K562 (cell line): ENCODE data around the gene TXNRD1. TPM values are rescaled to one million over a fixed set of nuclear protein-coding genes. Genes with fewer than 3 reads are reported as not detected.
A peak's percentile ranks its signal among the peaks of the same experiment; 100 is the strongest.

Experiments used
- FOXK1 ChIP-seq: sonication (generic); formaldehyde crosslinking; IDR thresholded peaks from 2 replicates; pipeline ENCODE4 v1.8.0; 2022; ENCODE audit warnings: missing genetic modification reagents, mild to moderate bottlenecking, borderline replicate concordance
- MYBL2 ChIP-seq, 2 experiments: fragments of 450-650 bp in 1 of 2; sonication (generic) in 1 of 2; formaldehyde crosslinking in 1 of 2; IDR thresholded peaks; 2 replicates each; pipeline versions ENCODE4 v1.6.1 to v1.8.1; 2017 to 2022; ENCODE audit warnings: borderline replicate concordance in 1 of 2, inconsistent platforms in 1 of 2, low read depth in 1 of 2, mild to moderate bottlenecking in 1 of 2, missing genetic modification reagents in 1 of 2, moderate library complexity in 1 of 2
- SMC3 ChIP-seq: conservative IDR thresholded peaks from 2 replicates; pipeline ENCODE4 v1.6.1; 2011; ENCODE audit warnings: low read depth, low read length, improper control_type of control experiment; ENCODE audit not compliant: insufficient read depth
- STAG1 ChIP-seq: sonication (generic); formaldehyde crosslinking; IDR thresholded peaks from 2 replicates; pipeline ENCODE4 v1.5.0; 2020; ENCODE audit warnings: missing genetic modification reagents, borderline replicate concordance
- ZBTB7A ChIP-seq: IDR thresholded peaks from 2 replicates; pipeline ENCODE4 v1.6.1; 2011; ENCODE audit warnings: low read depth, mild to moderate bottlenecking, low read length, moderate library complexity, borderline replicate concordance; ENCODE audit not compliant: control insufficient read depth
- polyA plus RNA-seq, 8 experiments: library from polyadenylated mRNA; depleted of rRNA in 4 of 8; stranded (reverse) in 5 of 8; unstranded in 3 of 8; fragments of >200 nt; fragmentation: Nextera tagmentation in 2 of 8; fragmentation: Illumina TruSeq in 1 of 8; extraction: Ambion mirVana in 2 of 8; extraction: Trizol in 1 of 8; gene quantifications; 2 replicates each; pipeline versions ENCODE4 v1.2.1 to v1.2.3, GENCODE V29; 2011 to 2014; ENCODE audit warnings: inconsistent platforms in 1 of 8, missing spikeins in 1 of 8
- total RNA-seq, 7 experiments: library from RNA; depleted of rRNA in 6 of 7; stranded (reverse); fragments of >200 nt in 6 of 7; fragmentation: Illumina TruSeq in 2 of 7; extraction: Trizol in 2 of 7; gene quantifications; 2 replicates each; pipeline versions ENCODE4 v1.2.1 to v1.2.3, GENCODE V29; 2011 to 2021; ENCODE audit warnings: low replicate concordance in 1 of 7
- TF ChIP-seq, protein P1 (sequence below): sonication (generic); IDR thresholded peaks from 2 replicates; pipeline ENCODE4 v1.6.1; 2016
- TF ChIP-seq, protein P2 (sequence below), 2 experiments: fragments of 450-650 bp; formaldehyde crosslinking in 1 of 2; IDR thresholded peaks; 2 replicates each; pipeline versions ENCODE4 v1.4.0 to v1.6.1; 2014 to 2020; ENCODE audit warnings: mild to moderate bottlenecking in 2 of 2, borderline replicate concordance in 1 of 2, low read depth in 1 of 2
- TF ChIP-seq, protein P3 (sequence below), 2 experiments: fragments of 450-650 bp in 1 of 2; sonication (generic) in 1 of 2; formaldehyde crosslinking in 1 of 2; IDR thresholded peaks in 1 of 2; conservative IDR thresholded peaks in 1 of 2; 2 replicates each; pipeline versions ENCODE4 v1.6.1 to v1.8.1; 2016 to 2023; ENCODE audit warnings: mild to moderate bottlenecking in 2 of 2, moderate library complexity in 2 of 2, inconsistent platforms in 1 of 2, missing genetic modification reagents in 1 of 2
- TF ChIP-seq, protein P4 (sequence below): sonication (generic); formaldehyde crosslinking; IDR thresholded peaks from 2 replicates; pipeline ENCODE4 v1.8.0; 2022; ENCODE audit warnings: missing genetic modification reagents, mild to moderate bottlenecking, moderate library complexity, borderline replicate concordance

Gene TXNRD1
- total and polyA plus RNA-seq, 9 of the 15 experiments (the other 6 are each of a cell fraction or from before 2014, with no cell fraction given) = 107 to 189 (median 146) TPM

GRCh38 chr12:104201238-104202001, 14.2 kb upstream of the TXNRD1 start (continued):
- TF ChIP-seq FOXK1 (CRISPR knock-in tag) = no peak
- peak; percentile 93 for TF ChIP-seq STAG1
- peak; percentile 82 for TF ChIP-seq SMC3
- TF ChIP-seq, protein P1, sequence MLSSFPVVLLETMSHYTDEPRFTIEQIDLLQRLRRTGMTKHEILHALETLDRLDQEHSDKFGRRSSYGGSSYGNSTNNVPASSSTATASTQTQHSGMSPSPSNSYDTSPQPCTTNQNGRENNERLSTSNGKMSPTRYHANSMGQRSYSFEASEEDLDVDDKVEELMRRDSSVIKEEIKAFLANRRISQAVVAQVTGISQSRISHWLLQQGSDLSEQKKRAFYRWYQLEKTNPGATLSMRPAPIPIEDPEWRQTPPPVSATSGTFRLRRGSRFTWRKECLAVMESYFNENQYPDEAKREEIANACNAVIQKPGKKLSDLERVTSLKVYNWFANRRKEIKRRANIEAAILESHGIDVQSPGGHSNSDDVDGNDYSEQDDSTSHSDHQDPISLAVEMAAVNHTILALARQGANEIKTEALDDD = no peak
- TF ChIP-seq, protein P2, sequence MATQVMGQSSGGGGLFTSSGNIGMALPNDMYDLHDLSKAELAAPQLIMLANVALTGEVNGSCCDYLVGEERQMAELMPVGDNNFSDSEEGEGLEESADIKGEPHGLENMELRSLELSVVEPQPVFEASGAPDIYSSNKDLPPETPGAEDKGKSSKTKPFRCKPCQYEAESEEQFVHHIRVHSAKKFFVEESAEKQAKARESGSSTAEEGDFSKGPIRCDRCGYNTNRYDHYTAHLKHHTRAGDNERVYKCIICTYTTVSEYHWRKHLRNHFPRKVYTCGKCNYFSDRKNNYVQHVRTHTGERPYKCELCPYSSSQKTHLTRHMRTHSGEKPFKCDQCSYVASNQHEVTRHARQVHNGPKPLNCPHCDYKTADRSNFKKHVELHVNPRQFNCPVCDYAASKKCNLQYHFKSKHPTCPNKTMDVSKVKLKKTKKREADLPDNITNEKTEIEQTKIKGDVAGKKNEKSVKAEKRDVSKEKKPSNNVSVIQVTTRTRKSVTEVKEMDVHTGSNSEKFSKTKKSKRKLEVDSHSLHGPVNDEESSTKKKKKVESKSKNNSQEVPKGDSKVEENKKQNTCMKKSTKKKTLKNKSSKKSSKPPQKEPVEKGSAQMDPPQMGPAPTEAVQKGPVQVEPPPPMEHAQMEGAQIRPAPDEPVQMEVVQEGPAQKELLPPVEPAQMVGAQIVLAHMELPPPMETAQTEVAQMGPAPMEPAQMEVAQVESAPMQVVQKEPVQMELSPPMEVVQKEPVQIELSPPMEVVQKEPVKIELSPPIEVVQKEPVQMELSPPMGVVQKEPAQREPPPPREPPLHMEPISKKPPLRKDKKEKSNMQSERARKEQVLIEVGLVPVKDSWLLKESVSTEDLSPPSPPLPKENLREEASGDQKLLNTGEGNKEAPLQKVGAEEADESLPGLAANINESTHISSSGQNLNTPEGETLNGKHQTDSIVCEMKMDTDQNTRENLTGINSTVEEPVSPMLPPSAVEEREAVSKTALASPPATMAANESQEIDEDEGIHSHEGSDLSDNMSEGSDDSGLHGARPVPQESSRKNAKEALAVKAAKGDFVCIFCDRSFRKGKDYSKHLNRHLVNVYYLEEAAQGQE (IDR thresholded peaks at IDR 0.05; ENCODE audit: borderline replicate concordance) = peak; percentile 82
- TF ChIP-seq, protein P2 (CRISPR knock-in tag; IDR thresholded peaks at IDR 0.05; ENCODE audit: low read depth) = no peak
- TF ChIP-seq ZBTB7A = peak; percentile 48
- TF ChIP-seq, protein P3, sequence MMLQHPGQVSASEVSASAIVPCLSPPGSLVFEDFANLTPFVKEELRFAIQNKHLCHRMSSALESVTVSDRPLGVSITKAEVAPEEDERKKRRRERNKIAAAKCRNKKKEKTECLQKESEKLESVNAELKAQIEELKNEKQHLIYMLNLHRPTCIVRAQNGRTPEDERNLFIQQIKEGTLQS (IDR thresholded peaks at IDR 0.05) = no peak
- TF ChIP-seq, protein P3 (CRISPR knock-in tag; conservative IDR thresholded peaks at IDR 0.05) = no peak
- no peak for TF ChIP-seq MYBL2 (IDR thresholded peaks at IDR 0.05; ENCODE audit: low read depth)
- no peak for TF ChIP-seq MYBL2 (CRISPR knock-in tag; IDR thresholded peaks at IDR 0.05; ENCODE audit: borderline replicate concordance)
- TF ChIP-seq, protein P4, sequence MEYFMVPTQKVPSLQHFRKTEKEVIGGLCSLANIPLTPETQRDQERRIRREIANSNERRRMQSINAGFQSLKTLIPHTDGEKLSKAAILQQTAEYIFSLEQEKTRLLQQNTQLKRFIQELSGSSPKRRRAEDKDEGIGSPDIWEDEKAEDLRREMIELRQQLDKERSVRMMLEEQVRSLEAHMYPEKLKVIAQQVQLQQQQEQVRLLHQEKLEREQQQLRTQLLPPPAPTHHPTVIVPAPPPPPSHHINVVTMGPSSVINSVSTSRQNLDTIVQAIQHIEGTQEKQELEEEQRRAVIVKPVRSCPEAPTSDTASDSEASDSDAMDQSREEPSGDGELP (CRISPR knock-in tag) = no peak
